ENCODE data around the gene PARD6A. TPM values are rescaled to one million over a fixed set of nuclear protein-coding genes. Genes with fewer than 3 reads are reported as not detected.

PARD6A gene
- total and polyA plus RNA-seq, 2 of the 13 experiments (the other 11 are each of a cell fraction or from before 2014, with no cell fraction given): 3.5 to 4.3 TPM

DNA sequence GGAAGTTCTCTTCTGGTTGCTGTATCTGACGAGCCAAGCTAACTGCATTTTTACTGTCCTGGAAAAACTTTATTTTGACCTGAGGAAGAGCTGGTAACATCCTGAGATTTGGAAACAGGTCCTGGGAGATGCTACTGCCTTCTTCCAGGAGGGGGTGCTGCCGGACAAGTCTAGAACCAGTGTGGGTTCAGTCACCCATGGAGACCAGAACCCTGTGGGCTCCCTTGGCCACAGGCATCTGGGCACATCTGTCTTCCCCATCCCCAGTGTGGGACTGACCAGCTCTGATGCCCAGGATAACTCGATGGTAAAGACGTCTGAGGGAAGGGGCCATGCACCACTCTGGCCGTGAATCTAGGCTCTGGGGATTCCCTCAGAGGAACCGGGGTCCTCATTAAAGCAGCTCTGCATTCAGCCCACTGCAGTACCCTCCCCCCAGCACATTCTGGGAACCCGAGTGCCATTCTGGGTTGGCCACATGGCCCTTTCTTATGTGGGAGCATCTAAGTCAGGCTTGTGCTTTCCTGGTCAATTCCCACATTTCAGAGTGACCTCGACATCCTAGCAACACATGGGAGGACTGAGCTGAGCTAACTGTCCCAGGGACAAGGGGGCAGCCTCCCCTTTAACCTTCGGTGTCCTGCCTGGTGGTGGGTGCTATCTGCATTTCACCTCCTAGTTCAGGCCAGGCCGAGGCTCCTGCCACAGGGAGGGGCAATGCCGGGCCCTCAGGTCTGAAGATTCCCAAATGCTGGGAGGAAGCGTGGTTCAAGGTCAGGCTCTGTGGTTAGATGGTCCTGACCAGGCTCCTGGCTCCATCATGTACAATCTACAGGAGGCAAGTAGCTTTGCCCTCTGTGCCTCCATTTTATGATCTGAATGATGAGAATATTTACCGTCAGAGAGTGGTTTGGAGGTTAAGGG is 12.2 kb downstream of the PARD6A start (continued):
- peak; percentile 20 for TF ChIP-seq TEAD3 (CRISPR knock-in tag; optimal IDR thresholded peaks at IDR 0.05; ENCODE audit: borderline replicate concordance)
- TF ChIP-seq, protein P1, sequence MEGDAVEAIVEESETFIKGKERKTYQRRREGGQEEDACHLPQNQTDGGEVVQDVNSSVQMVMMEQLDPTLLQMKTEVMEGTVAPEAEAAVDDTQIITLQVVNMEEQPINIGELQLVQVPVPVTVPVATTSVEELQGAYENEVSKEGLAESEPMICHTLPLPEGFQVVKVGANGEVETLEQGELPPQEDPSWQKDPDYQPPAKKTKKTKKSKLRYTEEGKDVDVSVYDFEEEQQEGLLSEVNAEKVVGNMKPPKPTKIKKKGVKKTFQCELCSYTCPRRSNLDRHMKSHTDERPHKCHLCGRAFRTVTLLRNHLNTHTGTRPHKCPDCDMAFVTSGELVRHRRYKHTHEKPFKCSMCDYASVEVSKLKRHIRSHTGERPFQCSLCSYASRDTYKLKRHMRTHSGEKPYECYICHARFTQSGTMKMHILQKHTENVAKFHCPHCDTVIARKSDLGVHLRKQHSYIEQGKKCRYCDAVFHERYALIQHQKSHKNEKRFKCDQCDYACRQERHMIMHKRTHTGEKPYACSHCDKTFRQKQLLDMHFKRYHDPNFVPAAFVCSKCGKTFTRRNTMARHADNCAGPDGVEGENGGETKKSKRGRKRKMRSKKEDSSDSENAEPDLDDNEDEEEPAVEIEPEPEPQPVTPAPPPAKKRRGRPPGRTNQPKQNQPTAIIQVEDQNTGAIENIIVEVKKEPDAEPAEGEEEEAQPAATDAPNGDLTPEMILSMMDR (CRISPR knock-in tag; IDR thresholded peaks at IDR 0.05): peak; percentile 95
- 0 out of 2 replicates have a peak, but pooled peaks have one; percentile 67 for TF ChIP-seq ZNF235 (CRISPR knock-in tag; IDR thresholded peaks at IDR 0.05; ENCODE audit: borderline replicate concordance)
- TF ChIP-seq ZBTB20 (CRISPR knock-in tag; IDR thresholded peaks at IDR 0.05; ENCODE audit: borderline replicate concordance, low read depth): no peak
- TF ChIP-seq ZMAT3 (CRISPR knock-in tag; conservative IDR thresholded peaks at IDR 0.05): no peak
- TF ChIP-seq, protein P2, sequence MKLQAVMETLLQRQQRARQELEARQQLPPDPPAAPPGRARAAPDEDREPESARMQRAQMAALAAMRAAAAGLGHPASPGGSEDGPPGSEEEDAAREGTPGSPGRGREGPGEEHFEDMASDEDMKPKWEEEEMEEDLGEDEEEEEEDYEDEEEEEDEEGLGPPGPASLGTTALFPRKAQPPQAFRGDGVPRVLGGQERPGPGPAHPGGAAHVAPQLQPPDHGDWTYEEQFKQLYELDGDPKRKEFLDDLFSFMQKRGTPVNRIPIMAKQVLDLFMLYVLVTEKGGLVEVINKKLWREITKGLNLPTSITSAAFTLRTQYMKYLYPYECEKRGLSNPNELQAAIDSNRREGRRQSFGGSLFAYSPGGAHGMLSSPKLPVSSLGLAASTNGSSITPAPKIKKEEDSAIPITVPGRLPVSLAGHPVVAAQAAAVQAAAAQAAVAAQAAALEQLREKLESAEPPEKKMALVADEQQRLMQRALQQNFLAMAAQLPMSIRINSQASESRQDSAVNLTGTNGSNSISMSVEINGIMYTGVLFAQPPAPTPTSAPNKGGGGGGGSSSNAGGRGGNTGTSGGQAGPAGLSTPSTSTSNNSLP (IDR thresholded peaks at IDR 0.05; ENCODE audit: low read depth, low read length): no peak
- no peak for TF ChIP-seq ATF7-NPFF (CRISPR knock-in tag; IDR thresholded peaks at IDR 0.05; ENCODE audit: low read depth)
- no peak for TF ChIP-seq ZNF83 (CRISPR knock-in tag; IDR thresholded peaks at IDR 0.05; ENCODE audit: borderline replicate concordance)
- TF ChIP-seq CCDC6 (CRISPR knock-in tag; IDR thresholded peaks at IDR 0.05): no peak
- TF ChIP-seq STAG1 (CRISPR knock-in tag; IDR thresholded peaks at IDR 0.05): peak; percentile 95
- TF ChIP-seq, protein P3, sequence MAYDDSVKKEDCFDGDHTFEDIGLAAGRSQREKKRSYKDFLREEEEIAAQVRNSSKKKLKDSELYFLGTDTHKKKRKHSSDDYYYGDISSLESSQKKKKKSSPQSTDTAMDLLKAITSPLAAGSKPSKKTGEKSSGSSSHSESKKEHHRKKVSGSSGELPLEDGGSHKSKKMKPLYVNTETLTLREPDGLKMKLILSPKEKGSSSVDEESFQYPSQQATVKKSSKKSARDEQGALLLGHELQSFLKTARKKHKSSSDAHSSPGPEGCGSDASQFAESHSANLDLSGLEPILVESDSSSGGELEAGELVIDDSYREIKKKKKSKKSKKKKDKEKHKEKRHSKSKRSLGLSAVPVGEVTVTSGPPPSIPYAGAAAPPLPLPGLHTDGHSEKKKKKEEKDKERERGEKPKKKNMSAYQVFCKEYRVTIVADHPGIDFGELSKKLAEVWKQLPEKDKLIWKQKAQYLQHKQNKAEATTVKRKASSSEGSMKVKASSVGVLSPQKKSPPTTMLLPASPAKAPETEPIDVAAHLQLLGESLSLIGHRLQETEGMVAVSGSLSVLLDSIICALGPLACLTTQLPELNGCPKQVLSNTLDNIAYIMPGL (CRISPR knock-in tag; IDR thresholded peaks at IDR 0.05; ENCODE audit: borderline replicate concordance in 1 of 2, low read depth in 1 of 2): 0 out of 4 replicates have a peak, but pooled peaks of 1 of the 2 experiments have one; percentile 30
- 0 out of 2 replicates have a peak, but pooled peaks have one; percentile 37 for TF ChIP-seq SIN3B (IDR thresholded peaks at IDR 0.05; ENCODE audit: low read length)
- TF ChIP-seq, protein P4, sequence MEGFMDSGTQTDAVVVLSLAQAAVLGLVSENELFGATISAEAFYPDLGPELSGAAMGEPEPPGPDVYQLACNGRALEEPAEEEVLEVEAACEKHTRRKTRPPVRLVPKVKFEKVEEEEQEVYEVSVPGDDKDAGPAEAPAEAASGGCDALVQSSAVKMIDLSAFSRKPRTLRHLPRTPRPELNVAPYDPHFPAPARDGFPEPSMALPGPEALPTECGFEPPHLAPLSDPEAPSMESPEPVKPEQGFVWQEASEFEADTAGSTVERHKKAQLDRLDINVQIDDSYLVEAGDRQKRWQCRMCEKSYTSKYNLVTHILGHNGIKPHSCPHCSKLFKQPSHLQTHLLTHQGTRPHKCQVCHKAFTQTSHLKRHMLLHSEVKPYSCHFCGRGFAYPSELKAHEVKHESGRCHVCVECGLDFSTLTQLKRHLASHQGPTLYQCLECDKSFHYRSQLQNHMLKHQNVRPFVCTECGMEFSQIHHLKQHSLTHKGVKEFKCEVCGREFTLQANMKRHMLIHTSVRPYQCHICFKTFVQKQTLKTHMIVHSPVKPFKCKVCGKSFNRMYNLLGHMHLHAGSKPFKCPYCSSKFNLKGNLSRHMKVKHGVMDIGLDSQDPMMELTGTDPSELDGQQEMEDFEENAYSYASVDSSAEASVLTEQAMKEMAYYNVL (CRISPR knock-in tag; IDR thresholded peaks at IDR 0.05; ENCODE audit: borderline replicate concordance): peak; percentile 45; the same call in 1 of the 2 replicates
- TF ChIP-seq ZFX (CRISPR knock-in tag; IDR thresholded peaks at IDR 0.05; ENCODE audit: low read depth): no peak; the same call in 1 of the 2 replicates
- peak; percentile 93 for TF ChIP-seq RAD21 (CRISPR knock-in tag; IDR thresholded peaks at IDR 0.05)
- TF ChIP-seq ZNF614 (CRISPR knock-in tag; IDR thresholded peaks at IDR 0.05; ENCODE audit: borderline replicate concordance): 0 out of 2 replicates have a peak, but pooled peaks have one; percentile 32
- TF ChIP-seq KMT2B (CRISPR knock-in tag; IDR thresholded peaks at IDR 0.05): no peak; the same call in 1 of the 2 replicates

Data from HepG2 (cell line).